Stimulated activated CD4-positive, alpha-beta T cell treated with anti-CD3 and anti-CD28 coated beads, Interleukin-4, amount 100 ng/mL, for 24 hours (primary cell): ENCODE measurements around the gene FSTL4.

Experiments
- DNase-seq: peaks from one replicate; pipeline ENCODE4 v3.0.0-alpha.2; 2020

FSTL4 gene

GRCh38 chr5:133610489-133611356 lies 1.6 kb downstream of the FSTL4 start:
- DNase-seq: peak; percentile 37

- DNase-seq: no peak
These were observed 4.9 kb downstream of the FSTL4 start for GRCh38 chr5:133607451-133607850.

- DNase-seq: no peak
These were observed 5.5 kb downstream of the FSTL4 start for GRCh38 chr5:133606835-133607234.

GRCh38 chr5:133605323-133605722 lies 7.0 kb downstream of the FSTL4 start:
- no peak for DNase-seq

GRCh38 chr5:133603711-133604110 lies 8.6 kb downstream of the FSTL4 start:
- no peak for DNase-seq

- DNase-seq: no peak
These were observed 9.4 kb downstream of the FSTL4 start for GRCh38 chr5:133602835-133603380.

- DNase-seq: no peak
These were observed 12.7 kb downstream of the FSTL4 start for GRCh38 chr5:133599600-133599999.

GRCh38 chr5:133599044-133599443 lies 13.3 kb downstream of the FSTL4 start:
- no peak for DNase-seq

GRCh38 chr5:133596049-133596448 lies 16.3 kb downstream of the FSTL4 start:
- no peak for DNase-seq

- DNase-seq: no peak
These were observed 16.9 kb downstream of the FSTL4 start for GRCh38 chr5:133595465-133595864.

- no peak for DNase-seq
These were observed 23.1 kb downstream of the FSTL4 start for GRCh38 chr5:133589286-133589685.

GRCh38 chr5:133582971-133583370 lies 29.4 kb downstream of the FSTL4 start:
- no peak for DNase-seq

- no peak for DNase-seq
These were observed 30.4 kb downstream of the FSTL4 start for GRCh38 chr5:133581918-133582317.

- DNase-seq: no peak
These were observed 31.0 kb downstream of the FSTL4 start for GRCh38 chr5:133581348-133581747.

- DNase-seq: no peak
These were observed 31.7 kb downstream of the FSTL4 start for GRCh38 chr5:133580618-133581017.

GRCh38 chr5:133579766-133580165 lies 32.6 kb downstream of the FSTL4 start:
- DNase-seq: no peak

- DNase-seq: no peak
These were observed 43.0 kb downstream of the FSTL4 start for GRCh38 chr5:133569347-133569746.

GRCh38 chr5:133565993-133566392 lies 46.3 kb downstream of the FSTL4 start:
- no peak for DNase-seq

GRCh38 chr5:133564921-133565565 lies 47.3 kb downstream of the FSTL4 start:
- DNase-seq: no peak

GRCh38 chr5:133562554-133562953 lies 49.8 kb downstream of the FSTL4 start:
- DNase-seq: no peak

GRCh38 chr5:133559960-133560359 lies 52.4 kb downstream of the FSTL4 start:
- no peak for DNase-seq

GRCh38 chr5:133556551-133556950 lies 55.8 kb downstream of the FSTL4 start:
- DNase-seq: no peak

- DNase-seq: no peak
These were observed 58.1 kb downstream of the FSTL4 start for GRCh38 chr5:133554279-133554678.

- peak; percentile 63 for DNase-seq
These were observed 59.3 kb downstream of the FSTL4 start for GRCh38 chr5:133552925-133553525.
